ENCODE measurements around the gene SUPT7L. TPM values are rescaled to one million over a fixed set of nuclear protein-coding genes. Genes with fewer than 3 reads are reported as not detected.

SUPT7L gene
- total and polyA plus RNA-seq, 2 of the 4 experiments (the other 2 are of a cell fraction) = 16.7 to 33.4 TPM

- Histone ChIP-seq H3K4me2 (ENCODE audit: low read depth, low read length) (no peak overlapping the region), H2AFZ (replicated peaks; ENCODE audit: low read length, poor library complexity) (no peak overlapping the region), H3K27me3 (ENCODE audit: control insufficient read depth, insufficient read depth, low read length) (no peaks in the 10 kb centered on the region), H3K4me1 (ENCODE audit: control insufficient read depth, insufficient read depth, low read length) (peaks cover 11% of the 10 kb centered on the region), H3K79me1 (ENCODE audit: low read depth in 1 of 2, low read length in 2 of 2) (peaks cover 2 to 3% of the 10 kb centered on the region in 2 experiments; a peak in 1 of 4 replicates), H3K4me3 (ENCODE audit: insufficient read depth, low read depth, low read length) (no peak overlapping the region), H4K5ac (ENCODE audit: low read depth, low read length) (no peak overlapping the region), H3K9me3 (ENCODE audit: control insufficient read depth, insufficient read depth, low read length) (no peaks in the 10 kb centered on the region), H3K9me1 (ENCODE audit: insufficient read depth, low read length) (peaks cover 20% of the 10 kb centered on the region), H4K91ac (ENCODE audit: insufficient read depth, low read depth, low read length) (no peak overlapping the region), H3K23ac (ENCODE audit: low read depth, low read length) (no peak overlapping the region), H3K9ac (ENCODE audit: low read depth, low read length) (no peak overlapping the region), H3K36me3 (ENCODE audit: control insufficient read depth, insufficient read depth, low read length) (no peaks in the 10 kb centered on the region), H4K8ac (ENCODE audit: low read depth in 2 of 2, low read length in 2 of 2) (no peak overlapping the region), H2AK5ac (ENCODE audit: low read depth, low read length) (no peak overlapping the region), H3K56ac (ENCODE audit: extremely low read depth, insufficient read depth, low read length) (no peak overlapping the region), H2AK9ac (replicated peaks; ENCODE audit: low read depth, low read length, poor library complexity) (no peak overlapping the region), H2BK20ac (ENCODE audit: low read depth, low read length) (no peak overlapping the region), H2BK120ac (ENCODE audit: low read depth, low read length) (no peak overlapping the region), H3K14ac (replicated peaks; ENCODE audit: low read depth, low read length) (no peak overlapping the region), H3K27ac (ENCODE audit: insufficient read depth, low read length) (no peak overlapping the region), H2BK5ac (ENCODE audit: low read depth, low read length, poor library complexity, severe bottlenecking) (no peak overlapping the region), H4K20me1 (ENCODE audit: insufficient read depth, low read length) (no peaks in the 10 kb centered on the region), H2BK15ac (ENCODE audit: low read depth, low read length) (no peak overlapping the region), H3K18ac (ENCODE audit: low read depth, low read length) (no peak overlapping the region), H3K4ac (ENCODE audit: low read depth, low read length) (no peak overlapping the region)
- ChIA-PET POLR2A (ENCODE audit: unreplicated experiment) (no interaction called here), CTCF (interaction anchor here (0.7 kb wide), 1 partner anchor 14 kb away, joined by 3 read pairs; no protein-coding TSS in a partner anchor)
- intact Hi-C loops (cut with micrococcal nuclease) (loop anchor here (10.0 kb wide), 1 partner anchor 855 kb away; no protein-coding TSS in a partner anchor), in situ Hi-C loops (cut with MboI; ENCODE audit: low sequenced_read_pairs) (no loop called here), dilution Hi-C loops (cut with HindIII; ENCODE audit: low sequenced_read_pairs, unreplicated experiment) (no loop called here)
- no CpG with 5 or more reads among the region's 7 CpGs for WGBS, 2 experiments (ENCODE audit: extremely low coverage in 2 of 2, insufficient read length in 1 of 2)
- no peak for DNase-seq
- TF ChIP-seq SMC3 (IDR thresholded peaks at IDR 0.05; ENCODE audit: low read depth, low read length) = no peak
- TF ChIP-seq BHLHE40 (IDR thresholded peaks at IDR 0.05; ENCODE audit: low read depth, low read length) = no peak
- TF ChIP-seq MAFK (IDR thresholded peaks at IDR 0.05; ENCODE audit: low read depth, low read length) = no peak
- TF ChIP-seq FOS (IDR thresholded peaks at IDR 0.05; ENCODE audit: low read depth, low read length) = no peak
- BruUV-seq (replicated peaks) = no TSS peak
- no peak for ATAC-seq (ENCODE audit: low read depth)
These were observed 46.7 kb upstream of the SUPT7L start for GRCh38 chr2:27709960-27710575.
